Kidney epithelial cell (primary cell): ENCODE data around the gene TSPOAP1. TPM values are rescaled to one million over a fixed set of nuclear protein-coding genes. Genes with fewer than 3 reads are reported as not detected.

ENCODE experiments used
- DNase-seq: peaks from one replicate; pipeline ENCODE4 v3.0.0-alpha.2; 2010; ENCODE audit warnings: low read depth
- H3K27me3 ChIP-seq: 2 replicates; pipeline ENCODE4 v1.6.0; 2011; ENCODE audit warnings: low read length; ENCODE audit not compliant: control insufficient read depth, insufficient read depth
- H3K36me3 ChIP-seq: 2 replicates; pipeline ENCODE4 v1.5.1; 2011; ENCODE audit warnings: low read length; ENCODE audit not compliant: control insufficient read depth, insufficient read depth
- H3K4me3 ChIP-seq: 2 replicates; pipeline ENCODE4 v1.5.1; 2011; ENCODE audit warnings: low read depth, mild to moderate bottlenecking, control low read depth, low read length
- CTCF ChIP-seq: IDR thresholded peaks from 2 replicates; pipeline ENCODE4 v1.5.1; 2011; ENCODE audit warnings: mild to moderate bottlenecking, moderate library complexity, low read length, control low read depth, inconsistent platforms; ENCODE audit not compliant: insufficient read depth, poor library complexity, severe bottlenecking
- total RNA-seq: library from RNA; depleted of rRNA; stranded (reverse); fragments of >200 nt; gene quantifications from 2 replicates; pipeline ENCODE4 v1.2.3, GENCODE V29; 2015

Gene TSPOAP1
- total RNA-seq, 1 donor from 2014 or later: 9.4 TPM

GRCh38 chr17:58369214-58370031 lies 40.8 kb upstream of the TSPOAP1 start:
- TF ChIP-seq CTCF: no peak
- DNase-seq: no peak
- no peak overlapping the region for H3K4me3 ChIP-seq
- no peaks in the 10 kb centered on the region for H3K27me3 ChIP-seq
- no peaks in the 10 kb centered on the region for H3K36me3 ChIP-seq

- no peak for TF ChIP-seq CTCF
- Histone ChIP-seq H3K36me3 (no peaks in the 10 kb centered on the region), H3K27me3 (no peaks in the 10 kb centered on the region), H3K4me3 (no peak overlapping the region)
- DNase-seq: no peak
Observed at GRCh38 chr17:58368860-58369213, 40.2 kb upstream of the TSPOAP1 start.

GRCh38 chr17:58367461-58367860 lies 38.9 kb upstream of the TSPOAP1 start:
- TF ChIP-seq CTCF: no peak
- no peak for DNase-seq
- H3K27me3 ChIP-seq: no peaks in the 10 kb centered on the region
- no peak overlapping the region for H3K4me3 ChIP-seq
- no peaks in the 10 kb centered on the region for H3K36me3 ChIP-seq

- Histone ChIP-seq H3K27me3 (no peaks in the 10 kb centered on the region), H3K36me3 (no peaks in the 10 kb centered on the region), H3K4me3 (no peak overlapping the region)
- no peak for DNase-seq
- no peak for TF ChIP-seq CTCF
Observed at GRCh38 chr17:58365980-58366595, 37.5 kb upstream of the TSPOAP1 start.

GRCh38 chr17:58365185-58365979 lies 36.8 kb upstream of the TSPOAP1 start:
- no peak overlapping the region for H3K4me3 ChIP-seq
- H3K27me3 ChIP-seq: no peaks in the 10 kb centered on the region
- no peak for TF ChIP-seq CTCF
- DNase-seq: no peak
- H3K36me3 ChIP-seq: no peaks in the 10 kb centered on the region
